Daoy (cell line): ENCODE results near the gene MTR. TPM values are rescaled to one million over a fixed set of nuclear protein-coding genes. Genes with fewer than 3 reads are reported as not detected.

Experiments
- DNase-seq: peaks from one replicate; pipeline ENCODE4 v3.0.0-alpha.2; 2015; ENCODE audit warnings: low read depth
- total RNA-seq: library from RNA; depleted of rRNA; stranded (reverse); fragments of >200 nt; shearing (Covaris generic); gene quantifications from 2 replicates; pipeline ENCODE4 v1.2.3, GENCODE V29; 2014; rRNA removed

MTR gene
- total RNA-seq, 1 experiment from 2014 or later, result 19.4 TPM

- DNase-seq, result no peak
Measured at GRCh38 chr1:236952246-236953003, 157.3 kb downstream of the MTR start.

GRCh38 chr1:236953151-236953700 lies 158.1 kb downstream of the MTR start:
- no peak for DNase-seq

Other genes with a start within 250 kb of the MTR start
- 68.0 and 77.3 TPM in 2 replicates for gene HEATR1, start 190.8 kb upstream of the MTR start, total RNA-seq
- gene ACTN2, start 108.8 kb upstream of the MTR start, total RNA-seq, result 0.34 and 1.7 TPM in 2 replicates
- not detected in 2 replicates for gene MT1HL1, start 209.1 kb downstream of the MTR start, total RNA-seq
- gene RYR2, start 246.9 kb downstream of the MTR start, total RNA-seq, result 0.83 and 1.1 TPM in 2 replicates